ENCODE data around the gene SDF2. TPM values are rescaled to one million over a fixed set of nuclear protein-coding genes. Genes with fewer than 3 reads are reported as not detected.

SDF2 gene
- total RNA-seq (2014; rRNA removed; shearing (Covaris generic)), result 57.7 and 73.3 TPM in 2 replicates

- in situ Hi-C loops (cut with HindIII; ENCODE audit: low sequenced_read_pairs), result no loop called here
- peak; percentile 93 for DNase-seq (ENCODE audit: low spot score)
Observed at GRCh38 chr17:28661635-28662526, at the start of gene SDF2, which contains the start of gene SUPT6H. SDF2 (minus strand) TSS chr17:28661906; CDS start chr17:28661876, 30 bp downstream. SUPT6H (plus strand) TSS chr17:28662205; CDS start chr17:28673402, 11,197 bp downstream.

- in situ Hi-C loops (cut with HindIII; ENCODE audit: low sequenced_read_pairs), result no loop called here
Observed at GRCh38 chr17:28710861-28711722, 49.4 kb upstream of the SDF2 start.

GRCh38 chr17:28707339-28707720 is 45.6 kb upstream of the SDF2 start:
- in situ Hi-C loops (cut with HindIII; ENCODE audit: low sequenced_read_pairs), result no loop called here
- no peak for DNase-seq (ENCODE audit: low spot score)

More at GRCh38 chr17:28710861-28711722, 49.4 kb upstream of the SDF2 start:
- DNase-seq (ENCODE audit: low spot score), result peak; percentile 84

- in situ Hi-C loops (cut with HindIII; ENCODE audit: low sequenced_read_pairs), result no loop called here
- DNase-seq (ENCODE audit: low spot score), result no peak
Observed at GRCh38 chr17:28706471-28707338, 45.0 kb upstream of the SDF2 start.

GRCh38 chr17:28705728-28706334 is 44.1 kb upstream of the SDF2 start:
- no peak for DNase-seq (ENCODE audit: low spot score)
- in situ Hi-C loops (cut with HindIII; ENCODE audit: low sequenced_read_pairs), result no loop called here

GRCh38 chr17:28705074-28705659 is 43.5 kb upstream of the SDF2 start:
- in situ Hi-C loops (cut with HindIII; ENCODE audit: low sequenced_read_pairs), result no loop called here

GRCh38 chr17:28704219-28704858 is 42.6 kb upstream of the SDF2 start:
- no peak for DNase-seq (ENCODE audit: low spot score)
- in situ Hi-C loops (cut with HindIII; ENCODE audit: low sequenced_read_pairs), result no loop called here

More at GRCh38 chr17:28705074-28705659, 43.5 kb upstream of the SDF2 start:
- DNase-seq (ENCODE audit: low spot score), result no peak

- in situ Hi-C loops (cut with HindIII; ENCODE audit: low sequenced_read_pairs), result no loop called here
- DNase-seq (ENCODE audit: low spot score), result no peak
Observed at GRCh38 chr17:28703552-28704218, 42.0 kb upstream of the SDF2 start.

GRCh38 chr17:28702752-28703150 is 41.0 kb upstream of the SDF2 start:
- DNase-seq (ENCODE audit: low spot score), result no peak
- in situ Hi-C loops (cut with HindIII; ENCODE audit: low sequenced_read_pairs), result no loop called here

GRCh38 chr17:28702026-28702751 is 40.5 kb upstream of the SDF2 start:
- peak; percentile 41 for DNase-seq (ENCODE audit: low spot score)
- in situ Hi-C loops (cut with HindIII; ENCODE audit: low sequenced_read_pairs), result no loop called here

GRCh38 chr17:28700830-28701492 is 39.3 kb upstream of the SDF2 start:
- in situ Hi-C loops (cut with HindIII; ENCODE audit: low sequenced_read_pairs), result no loop called here
- DNase-seq (ENCODE audit: low spot score), result no peak

GRCh38 chr17:28700278-28700677 is 38.6 kb upstream of the SDF2 start:
- in situ Hi-C loops (cut with HindIII; ENCODE audit: low sequenced_read_pairs), result no loop called here
- no peak for DNase-seq (ENCODE audit: low spot score)

- DNase-seq (ENCODE audit: low spot score), result no peak
- in situ Hi-C loops (cut with HindIII; ENCODE audit: low sequenced_read_pairs), result no loop called here
Observed at GRCh38 chr17:28698253-28698941, 36.7 kb upstream of the SDF2 start.

- DNase-seq (ENCODE audit: low spot score), result peak; percentile 21
- in situ Hi-C loops (cut with HindIII; ENCODE audit: low sequenced_read_pairs), result no loop called here
Observed at GRCh38 chr17:28693869-28694268, 32.2 kb upstream of the SDF2 start.

- no peak for DNase-seq (ENCODE audit: low spot score)
- in situ Hi-C loops (cut with HindIII; ENCODE audit: low sequenced_read_pairs), result no loop called here
Observed at GRCh38 chr17:28689011-28689410, 27.3 kb upstream of the SDF2 start.

- DNase-seq (ENCODE audit: low spot score), result no peak
- in situ Hi-C loops (cut with HindIII; ENCODE audit: low sequenced_read_pairs), result no loop called here
Observed at GRCh38 chr17:28688481-28688880, 26.8 kb upstream of the SDF2 start.
